T47D (cell line): Measurements from ENCODE around the gene PHF3.
A peak's percentile ranks its signal among the peaks of the same experiment; 100 is the strongest.

ENCODE experiments used
- DNase-seq, 2 experiments: peaks; one replicate each; pipeline versions ENCODE4 v3.0.0 to v3.0.0-alpha.2; 2011 to 2012; ENCODE audit warnings: low read depth in 1 of 2, low spot score in 1 of 2
- JUND ChIP-seq: IDR thresholded peaks from 2 replicates; pipeline ENCODE4 v1.6.1; 2012; ENCODE audit warnings: low read depth
- in situ Hi-C: cut with HindIII; loops from 2 replicates; pipeline ENCODE4 v1.10.0; 2016; ENCODE audit warnings: low sequenced_read_pairs, low pct_unique_long_range_greater_than_20kb

The PHF3 gene

DNA sequence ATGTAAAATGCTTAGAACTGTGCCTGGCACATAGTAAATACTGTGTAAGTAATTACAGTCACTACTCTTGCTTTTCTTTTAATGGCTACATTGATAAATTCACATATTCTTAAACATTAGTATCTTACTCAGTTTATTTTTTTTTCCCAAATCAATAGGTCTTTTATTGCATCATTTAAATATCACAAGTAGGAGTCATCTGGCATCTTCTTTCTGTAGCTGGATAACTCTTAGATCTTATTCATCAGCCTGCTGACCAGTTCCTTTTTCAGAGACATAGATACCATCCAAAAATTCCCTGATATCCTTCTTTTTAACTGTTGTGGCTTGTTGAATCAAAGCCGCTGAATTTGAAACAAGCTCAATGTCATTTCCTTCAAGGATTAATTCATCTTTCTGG lies 20.0 kb upstream of the PHF3 start:
- in situ Hi-C loops: no loop called here
- no peak for TF ChIP-seq JUND
- DNase-seq: no peak

DNA sequence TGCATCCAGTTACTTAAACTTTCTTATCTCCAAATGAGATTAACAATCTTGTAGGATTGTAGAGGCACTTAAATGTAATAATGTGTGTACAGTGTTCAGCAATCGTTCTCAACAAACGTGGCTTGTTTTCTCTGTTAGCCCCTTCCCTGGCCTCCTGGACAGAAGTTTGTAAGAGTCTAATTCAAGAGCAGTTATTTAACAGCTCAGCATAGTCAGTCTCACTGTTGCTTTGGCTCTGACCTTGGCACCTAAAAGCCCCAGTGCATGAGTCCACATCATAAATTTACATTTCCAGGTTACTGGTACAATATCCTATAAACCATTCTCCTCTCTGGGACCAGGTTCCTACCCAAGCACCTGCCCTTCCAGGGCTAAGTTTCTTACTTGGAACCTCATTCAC lies 11.5 kb upstream of the PHF3 start:
- no peak for DNase-seq
- no peak for TF ChIP-seq JUND
- in situ Hi-C loops: no loop called here

DNA sequence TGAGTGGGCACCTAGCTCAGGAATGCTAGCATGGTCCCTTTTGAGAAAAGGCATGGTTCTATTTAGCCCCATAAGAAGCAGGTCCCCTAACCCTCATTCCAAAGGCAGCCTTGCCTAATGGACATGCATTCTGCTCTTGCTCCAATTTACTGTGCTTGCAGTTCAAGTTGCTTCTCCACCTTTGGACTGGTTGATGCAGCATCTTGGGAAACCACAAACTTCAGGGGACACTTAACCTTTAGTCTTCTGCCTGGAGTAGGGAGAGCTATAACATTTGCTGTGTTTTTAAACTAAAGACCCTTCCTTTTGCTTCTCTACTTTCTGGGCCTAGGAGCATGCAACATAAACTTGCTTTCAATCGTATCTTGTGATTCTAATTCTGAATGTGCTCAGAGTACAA lies 5.1 kb upstream of the PHF3 start:
- DNase-seq: no peak
- TF ChIP-seq JUND: no peak
- in situ Hi-C loops: no loop called here

DNA sequence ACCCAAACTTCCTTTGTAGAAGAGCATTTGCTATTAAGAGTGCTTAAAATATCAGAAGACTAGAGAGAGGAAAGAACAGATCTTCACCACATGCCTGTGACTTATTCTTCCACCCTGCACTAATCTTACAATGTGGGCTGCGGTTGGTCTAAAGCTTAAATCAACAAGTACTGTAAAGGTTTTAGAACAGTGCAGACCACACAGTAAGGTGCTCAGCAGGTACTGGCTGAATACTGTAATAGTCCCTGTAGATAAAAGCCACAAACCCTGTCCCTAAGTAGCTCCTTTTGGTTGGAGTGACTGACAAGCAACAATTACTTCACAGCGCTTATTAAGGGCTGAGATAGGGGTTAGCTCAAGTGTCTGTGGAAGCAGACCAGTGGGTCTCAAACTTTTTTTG lies 972 bp upstream of the PHF3 start:
- no peak for DNase-seq
- in situ Hi-C loops: no loop called here
- TF ChIP-seq JUND: no peak

DNA sequence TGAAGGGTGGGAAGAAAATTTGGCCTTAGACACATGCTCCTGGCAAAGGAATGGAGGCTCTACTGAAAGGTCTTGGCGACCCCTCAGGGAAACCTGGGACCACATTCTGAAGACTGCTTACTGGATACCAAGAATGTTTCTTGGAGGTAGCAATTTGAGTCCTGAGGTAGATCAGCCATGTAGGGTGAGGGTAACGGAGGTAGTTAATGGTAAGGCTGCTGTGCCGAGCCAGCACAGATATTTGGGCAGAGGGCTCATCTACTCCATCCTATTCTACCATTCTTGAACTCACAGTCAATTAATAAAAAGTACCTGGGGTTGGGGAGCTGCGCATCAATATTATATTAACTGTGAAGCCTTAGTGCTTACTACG lies 401 bp upstream of the PHF3 start:
- no peak for TF ChIP-seq JUND
- in situ Hi-C loops: no loop called here
- DNase-seq: no peak

DNA sequence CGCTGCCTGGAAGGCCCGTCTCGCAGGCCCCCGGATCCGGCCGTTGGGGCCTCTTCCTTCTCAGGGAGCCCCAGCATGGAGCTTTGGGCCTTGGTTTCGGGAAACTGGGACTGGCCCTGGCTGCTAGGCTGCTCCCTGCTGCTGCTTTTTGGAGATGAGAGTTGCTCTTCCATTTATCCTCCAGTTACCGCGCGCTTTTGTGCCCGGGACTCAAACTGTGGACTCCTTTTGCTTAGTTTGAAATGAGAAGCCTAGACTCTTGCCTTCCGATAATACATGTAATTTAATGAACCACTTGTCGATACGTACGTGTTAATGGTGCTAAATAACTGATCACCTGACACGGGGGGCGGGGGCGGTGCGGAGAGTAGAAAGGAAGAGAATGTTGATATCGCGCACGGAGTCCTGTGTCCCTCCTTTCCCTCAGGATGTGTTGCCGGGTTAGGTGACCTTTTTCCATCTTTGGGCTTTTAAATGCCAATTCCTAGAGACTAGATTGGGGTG lies 968 bp downstream of the PHF3 start:
- DNase-seq: peak; percentile 13 to 50
- in situ Hi-C loops: no loop called here
- TF ChIP-seq JUND: no peak

DNA sequence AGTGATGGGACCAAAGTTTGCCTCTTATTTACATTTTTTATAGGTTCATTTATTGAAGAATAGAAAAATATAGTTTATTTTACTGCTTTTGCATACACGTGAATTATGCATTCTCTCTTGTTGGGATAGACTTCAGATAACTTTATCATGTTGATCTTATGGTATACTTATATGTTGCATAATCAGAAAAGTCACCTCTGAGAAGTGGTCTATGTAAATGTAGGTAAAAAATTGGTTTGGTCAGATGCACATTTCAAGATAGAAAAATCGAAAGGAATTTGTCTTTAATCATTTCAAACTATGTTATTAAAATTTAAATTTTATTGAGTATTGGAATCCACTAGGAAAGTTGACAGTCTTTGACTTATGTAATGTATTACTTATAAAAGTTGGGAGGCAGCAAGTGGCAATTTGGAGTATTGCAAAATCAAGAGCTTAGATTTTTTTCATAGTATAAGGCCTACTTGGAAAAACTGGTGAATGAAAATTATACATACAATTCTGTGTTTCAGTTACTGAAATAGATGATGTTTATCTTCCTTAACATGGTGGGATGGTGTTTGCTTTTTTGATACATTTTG lies 2.4 kb downstream of the PHF3 start:
- no peak for DNase-seq
- in situ Hi-C loops: no loop called here
- TF ChIP-seq JUND: no peak

DNA sequence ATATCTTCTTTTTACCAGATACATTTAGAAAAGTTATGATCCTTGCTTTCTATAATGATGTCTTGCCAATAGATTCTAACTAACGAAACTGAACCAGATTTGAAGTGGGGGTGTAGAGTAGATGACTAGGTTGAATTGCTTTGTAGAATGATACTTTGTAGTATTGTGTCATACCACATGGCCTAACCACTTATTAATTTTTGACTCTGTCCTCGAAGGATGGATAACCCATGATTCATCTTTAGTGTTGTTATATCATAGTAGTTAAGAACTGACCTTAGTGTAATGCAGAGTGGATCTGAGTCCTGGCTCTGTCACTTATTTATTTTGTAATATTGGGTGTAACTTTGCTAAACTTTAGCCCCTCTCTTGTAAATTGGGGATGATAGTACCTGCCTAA lies 4.5 kb downstream of the PHF3 start:
- TF ChIP-seq JUND: no peak
- in situ Hi-C loops: no loop called here
- DNase-seq: no peak

DNA sequence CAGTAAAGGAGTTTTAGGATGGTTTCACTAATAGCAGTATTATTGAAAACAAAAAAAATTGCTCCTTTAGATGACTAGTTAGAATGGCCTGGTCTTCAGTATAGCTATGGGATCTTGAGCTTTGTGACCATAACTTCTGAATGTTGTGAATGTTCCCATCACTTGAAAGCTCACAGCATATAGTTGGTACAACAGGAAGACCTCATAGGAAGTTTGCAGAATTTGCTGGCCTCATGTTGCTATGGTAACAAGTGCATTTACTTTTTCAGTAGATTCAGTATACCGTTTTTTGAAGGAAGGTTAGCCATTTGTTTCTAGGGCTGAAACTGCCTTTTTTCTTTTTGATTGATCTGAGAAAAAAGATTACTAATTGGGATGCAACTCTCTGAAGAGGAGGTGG lies 8.3 kb downstream of the PHF3 start:
- in situ Hi-C loops: no loop called here
- no peak for DNase-seq
- TF ChIP-seq JUND: no peak

DNA sequence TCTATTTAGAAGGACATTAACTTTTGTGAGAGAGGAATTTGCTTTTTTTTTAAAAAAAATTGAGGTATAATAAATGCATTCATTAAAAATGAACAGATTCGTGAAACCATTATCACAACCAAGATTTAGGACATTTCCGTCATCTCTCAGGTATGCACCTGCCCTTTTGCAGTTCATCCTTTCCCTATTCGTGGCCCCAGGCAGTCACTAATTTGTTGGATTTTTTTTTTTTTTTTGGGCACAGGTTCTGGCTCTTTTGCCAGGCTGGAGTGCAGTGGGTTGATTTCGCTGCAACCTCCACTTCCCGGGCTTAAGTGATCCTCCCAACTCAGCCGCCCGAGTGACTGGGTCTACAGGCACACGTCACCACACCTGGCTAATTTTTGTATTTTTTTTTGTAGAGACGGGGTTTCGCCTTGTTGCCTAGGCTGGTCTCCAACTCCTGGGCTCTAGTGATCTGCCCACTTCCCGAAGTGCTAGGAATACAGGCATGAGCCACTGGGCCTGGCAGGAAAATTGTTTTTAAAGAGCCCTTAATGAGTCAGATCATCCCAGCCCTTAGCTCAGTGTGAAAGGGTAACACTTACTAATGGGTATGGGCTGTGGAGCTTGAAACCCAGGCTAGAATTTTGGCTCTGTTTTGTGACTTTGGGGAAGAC lies 9.2 kb downstream of the PHF3 start:
- in situ Hi-C loops: no loop called here
- no peak for DNase-seq
- TF ChIP-seq JUND: no peak

DNA sequence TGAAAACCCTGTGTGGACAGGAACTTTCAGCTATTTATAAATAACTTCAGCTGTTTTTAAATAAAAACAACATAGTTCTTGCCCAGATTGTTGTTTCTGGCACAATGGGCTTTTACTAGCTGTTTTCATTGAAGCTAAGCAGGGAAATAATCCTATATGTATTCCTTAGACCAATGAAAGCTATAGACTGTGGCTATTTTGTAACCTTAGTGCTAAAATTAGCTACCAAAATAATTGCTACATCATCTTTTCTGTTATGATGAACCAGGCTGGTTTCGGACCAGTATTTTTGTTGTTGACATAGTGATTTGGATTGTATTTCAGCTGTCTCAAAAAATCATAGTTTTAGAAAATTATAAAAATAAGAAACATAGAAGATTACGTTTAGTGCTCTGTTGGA lies 13.7 kb downstream of the PHF3 start:
- no peak for DNase-seq
- in situ Hi-C loops: no loop called here
- no peak for TF ChIP-seq JUND

DNA sequence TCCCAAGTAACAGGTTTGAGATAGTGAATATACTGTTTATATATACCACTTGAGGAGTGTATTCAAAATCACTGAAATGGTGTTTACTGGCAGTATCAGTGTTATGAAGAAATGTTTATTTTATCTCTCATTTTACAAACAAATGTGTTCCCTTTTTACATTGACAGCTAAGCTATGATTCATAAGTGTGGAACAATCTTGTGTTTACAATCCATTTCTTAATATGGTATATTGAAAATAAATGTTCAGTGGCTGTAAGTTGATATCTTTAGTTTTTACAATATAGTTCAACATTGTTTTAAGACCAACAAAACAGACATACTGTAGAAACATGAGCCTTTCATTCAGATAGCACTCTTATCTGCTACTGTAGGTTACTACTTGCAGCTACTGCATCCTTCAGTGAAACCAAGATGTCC lies 14.3 kb downstream of the PHF3 start:
- no peak for TF ChIP-seq JUND
- in situ Hi-C loops: no loop called here
- no peak for DNase-seq

DNA sequence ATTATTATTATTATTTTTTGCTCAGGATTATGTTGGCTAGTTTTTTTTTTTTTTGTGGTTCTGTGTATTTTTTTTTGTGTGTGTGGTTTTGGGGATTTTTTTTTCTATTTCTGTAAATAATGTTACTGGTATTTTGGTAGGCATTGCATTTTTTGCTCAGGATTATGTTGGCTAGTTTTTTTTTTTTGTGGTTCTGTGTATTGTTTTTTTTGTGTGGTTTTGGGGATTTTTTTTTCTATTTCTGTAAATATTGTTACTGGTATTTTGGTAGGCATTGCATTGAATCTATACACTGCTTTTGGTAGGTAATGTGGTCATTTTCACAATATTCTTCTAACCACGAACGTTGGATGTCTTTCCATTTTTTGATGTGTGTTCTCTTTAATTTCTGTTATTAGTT lies 17.4 kb downstream of the PHF3 start:
- no peak for DNase-seq
- in situ Hi-C loops: no loop called here
- no peak for TF ChIP-seq JUND

DNA sequence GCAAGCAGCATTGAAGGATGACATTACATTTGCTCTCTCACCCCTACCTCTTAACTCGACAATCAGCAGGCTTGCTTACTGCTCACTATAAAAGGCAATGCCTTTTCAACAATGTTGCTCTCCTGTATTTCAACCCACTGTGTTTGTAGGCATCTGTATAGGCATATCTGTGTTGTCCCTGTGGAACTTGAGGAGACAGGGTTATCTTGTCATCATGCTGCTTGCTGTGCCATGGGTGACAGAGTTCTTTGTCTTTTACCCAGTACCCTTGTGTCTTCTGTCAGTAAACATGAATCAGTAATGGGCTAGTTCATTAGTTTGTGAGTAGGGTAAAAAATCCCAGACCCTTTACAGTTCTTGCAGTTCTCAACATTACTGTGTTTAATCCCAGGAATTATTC lies 25.2 kb downstream of the PHF3 start:
- in situ Hi-C loops: no loop called here
- DNase-seq: no peak
- TF ChIP-seq JUND: no peak
